ENCODE results near the gene HNMT. TPM values are rescaled to one million over a fixed set of nuclear protein-coding genes. Genes with fewer than 3 reads are reported as not detected.

Gene HNMT
- total and polyA plus RNA-seq, 2 of the 13 experiments (the other 11 are each of a cell fraction or from before 2014, with no cell fraction given): 279 to 309 TPM

GRCh38 chr2:137967042-137967441, 2.8 kb downstream of the HNMT start (continued):
- TF ChIP-seq TAF1 (CRISPR knock-in tag; IDR thresholded peaks at IDR 0.05): 0 out of 2 replicates have a peak, but pooled peaks have one; percentile 50
- TF ChIP-seq TIGD3 (CRISPR knock-in tag; IDR thresholded peaks at IDR 0.05; ENCODE audit: borderline replicate concordance): 0 out of 2 replicates have a peak, but pooled peaks have one; percentile 27
- no peak for TF ChIP-seq ARNT2 (CRISPR knock-in tag; IDR thresholded peaks at IDR 0.05; ENCODE audit: low read depth)
- TF ChIP-seq ZFP36L1 (CRISPR knock-in tag; IDR thresholded peaks at IDR 0.05): 0 out of 2 replicates have a peak, but pooled peaks have one; percentile 40
- TF ChIP-seq ATF4 (CRISPR knock-in tag; IDR thresholded peaks at IDR 0.05): peak in 1 of 2 experiments; percentile 38; a peak in 1 of 4 replicates
- no peak for TF ChIP-seq SRY (CRISPR knock-in tag; IDR thresholded peaks at IDR 0.05)
- TF ChIP-seq TARDBP (CRISPR knock-in tag; IDR thresholded peaks at IDR 0.05): 0 out of 2 replicates have a peak, but pooled peaks have one; percentile 12
- TF ChIP-seq KDM1A (CRISPR knock-in tag; IDR thresholded peaks at IDR 0.05): 0 out of 2 replicates have a peak, but pooled peaks have one; percentile 39
- TF ChIP-seq CHD4 (IDR thresholded peaks at IDR 0.05; ENCODE audit: borderline replicate concordance, low read length): no peak
- TF ChIP-seq TSC22D2 (CRISPR knock-in tag; IDR thresholded peaks at IDR 0.05; ENCODE audit: borderline replicate concordance): no peak
- no peak for TF ChIP-seq ZNF792 (CRISPR knock-in tag; IDR thresholded peaks at IDR 0.05)
- TF ChIP-seq MIER2 (CRISPR knock-in tag; IDR thresholded peaks at IDR 0.05): no peak
- no peak for TF ChIP-seq HOXA5 (CRISPR knock-in tag; IDR thresholded peaks at IDR 0.05)
- TF ChIP-seq E2F1 (CRISPR knock-in tag; IDR thresholded peaks at IDR 0.05): no peak
- TF ChIP-seq ZNF414 (CRISPR knock-in tag; IDR thresholded peaks at IDR 0.05): no peak
- peak; percentile 54 for TF ChIP-seq MED1 (CRISPR knock-in tag; IDR thresholded peaks at IDR 0.05)
- no peak; the same call in 1 of the 2 replicates for TF ChIP-seq GABPB1 (CRISPR knock-in tag; IDR thresholded peaks at IDR 0.05)
- 0 out of 2 replicates have a peak, but pooled peaks have one; percentile 14 for TF ChIP-seq ETV5 (CRISPR knock-in tag; IDR thresholded peaks at IDR 0.05; ENCODE audit: borderline replicate concordance)
- TF ChIP-seq NR2F1 (CRISPR knock-in tag; IDR thresholded peaks at IDR 0.05): no peak
- 0 out of 2 replicates have a peak, but pooled peaks have one; percentile 24 for TF ChIP-seq PHF8 (CRISPR knock-in tag; IDR thresholded peaks at IDR 0.05)
- TF ChIP-seq ZNF550 (CRISPR knock-in tag; IDR thresholded peaks at IDR 0.05; ENCODE audit: borderline replicate concordance): no peak
- no peak for TF ChIP-seq ZNF232 (CRISPR knock-in tag; IDR thresholded peaks at IDR 0.05; ENCODE audit: borderline replicate concordance)
- TF ChIP-seq THRA (CRISPR knock-in tag; IDR thresholded peaks at IDR 0.05; ENCODE audit: borderline replicate concordance): 0 out of 2 replicates have a peak, but pooled peaks have one; percentile 26
- no peak for TF ChIP-seq ZNF747 (CRISPR knock-in tag; IDR thresholded peaks at IDR 0.05; ENCODE audit: borderline replicate concordance)
- TF ChIP-seq KDM4B (CRISPR knock-in tag; IDR thresholded peaks at IDR 0.05): peak; percentile 74; the same call in 1 of the 2 replicates
- TF ChIP-seq SAP130 (CRISPR knock-in tag; IDR thresholded peaks at IDR 0.05; ENCODE audit: low read depth): peak; percentile 48; the same call in 1 of the 2 replicates

All from HepG2 (cell line).